ENCODE data around the gene ELOF1. TPM values are rescaled to one million over a fixed set of nuclear protein-coding genes. Genes with fewer than 3 reads are reported as not detected.

The ELOF1 gene
- total RNA-seq, 1 donor from 2014 or later, result 46.0 TPM

DNA sequence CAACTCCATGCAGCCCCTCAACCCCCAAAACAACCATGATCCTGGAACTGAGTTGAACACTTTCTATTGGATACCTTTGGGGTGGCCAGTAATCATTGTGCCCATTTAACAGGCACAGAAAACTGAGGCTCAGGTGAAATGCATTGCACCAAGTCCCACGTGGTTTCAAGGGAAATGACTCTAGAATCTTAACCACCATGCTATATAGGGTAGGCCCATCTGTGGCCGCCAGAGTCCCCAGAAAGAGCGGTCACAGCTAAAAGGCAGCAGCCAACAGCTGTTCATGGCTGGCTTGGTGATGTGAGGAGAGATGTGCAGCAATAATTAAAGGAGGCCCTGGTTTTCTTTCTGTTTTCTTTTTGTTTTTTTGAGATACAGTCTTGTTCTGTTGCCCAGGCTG, 17.8 kb downstream of the ELOF1 start:
- Mint-ChIP-seq H3K9me3 (no peaks in the 10 kb centered on the region), H3K4me3 (no peak overlapping the region), H3K4me1 (peaks cover 16% of the 10 kb centered on the region), H3K27me3 (ENCODE audit: low read depth) (no peaks in the 10 kb centered on the region), H3K36me3 (no peaks in the 10 kb centered on the region), H3K27ac (no peak overlapping the region)
- TF ChIP-seq, protein P1, sequence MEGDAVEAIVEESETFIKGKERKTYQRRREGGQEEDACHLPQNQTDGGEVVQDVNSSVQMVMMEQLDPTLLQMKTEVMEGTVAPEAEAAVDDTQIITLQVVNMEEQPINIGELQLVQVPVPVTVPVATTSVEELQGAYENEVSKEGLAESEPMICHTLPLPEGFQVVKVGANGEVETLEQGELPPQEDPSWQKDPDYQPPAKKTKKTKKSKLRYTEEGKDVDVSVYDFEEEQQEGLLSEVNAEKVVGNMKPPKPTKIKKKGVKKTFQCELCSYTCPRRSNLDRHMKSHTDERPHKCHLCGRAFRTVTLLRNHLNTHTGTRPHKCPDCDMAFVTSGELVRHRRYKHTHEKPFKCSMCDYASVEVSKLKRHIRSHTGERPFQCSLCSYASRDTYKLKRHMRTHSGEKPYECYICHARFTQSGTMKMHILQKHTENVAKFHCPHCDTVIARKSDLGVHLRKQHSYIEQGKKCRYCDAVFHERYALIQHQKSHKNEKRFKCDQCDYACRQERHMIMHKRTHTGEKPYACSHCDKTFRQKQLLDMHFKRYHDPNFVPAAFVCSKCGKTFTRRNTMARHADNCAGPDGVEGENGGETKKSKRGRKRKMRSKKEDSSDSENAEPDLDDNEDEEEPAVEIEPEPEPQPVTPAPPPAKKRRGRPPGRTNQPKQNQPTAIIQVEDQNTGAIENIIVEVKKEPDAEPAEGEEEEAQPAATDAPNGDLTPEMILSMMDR (IDR thresholded peaks at IDR 0.05; ENCODE audit: unreplicated experiment), result no peak
- DNase-seq (ENCODE audit: low spot score in 2 of 2, unreplicated experiment in 2 of 2), result no peak

DNA sequence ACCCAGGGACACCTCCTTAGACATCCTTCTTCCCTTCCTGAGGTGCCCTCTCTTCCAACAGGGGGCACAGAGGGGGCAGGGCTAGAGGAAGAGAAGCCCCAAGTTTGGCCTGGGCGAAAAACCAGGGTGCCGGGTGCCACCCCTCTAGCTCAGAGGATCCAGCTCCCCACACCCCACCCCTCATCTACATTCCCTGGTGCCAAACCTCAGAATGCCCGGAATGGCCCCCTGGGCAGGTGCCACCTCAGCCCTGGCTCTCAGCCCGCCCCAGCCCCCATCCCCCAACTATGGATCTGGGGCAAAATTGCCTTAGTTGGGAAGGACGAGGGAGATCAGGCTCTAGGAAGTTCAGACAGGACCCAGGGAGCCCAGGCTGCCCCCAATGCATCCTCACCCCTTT, 18.4 kb downstream of the ELOF1 start:
- H3K27me3 Mint-ChIP-seq (ENCODE audit: low read depth), result no peaks in the 10 kb centered on the region
- no peaks in the 10 kb centered on the region for H3K9me3 Mint-ChIP-seq
- H3K27ac Mint-ChIP-seq, result peak overlapping the region; percentile 81
- H3K36me3 Mint-ChIP-seq, result no peaks in the 10 kb centered on the region
- no peak for DNase-seq (ENCODE audit: low spot score in 2 of 2, unreplicated experiment in 2 of 2)
- no peak overlapping the region for H3K4me3 Mint-ChIP-seq
- TF ChIP-seq, protein P1 (IDR thresholded peaks at IDR 0.05; ENCODE audit: unreplicated experiment), result no peak
- peaks cover 17% of the 10 kb centered on the region for H3K4me1 Mint-ChIP-seq

DNA sequence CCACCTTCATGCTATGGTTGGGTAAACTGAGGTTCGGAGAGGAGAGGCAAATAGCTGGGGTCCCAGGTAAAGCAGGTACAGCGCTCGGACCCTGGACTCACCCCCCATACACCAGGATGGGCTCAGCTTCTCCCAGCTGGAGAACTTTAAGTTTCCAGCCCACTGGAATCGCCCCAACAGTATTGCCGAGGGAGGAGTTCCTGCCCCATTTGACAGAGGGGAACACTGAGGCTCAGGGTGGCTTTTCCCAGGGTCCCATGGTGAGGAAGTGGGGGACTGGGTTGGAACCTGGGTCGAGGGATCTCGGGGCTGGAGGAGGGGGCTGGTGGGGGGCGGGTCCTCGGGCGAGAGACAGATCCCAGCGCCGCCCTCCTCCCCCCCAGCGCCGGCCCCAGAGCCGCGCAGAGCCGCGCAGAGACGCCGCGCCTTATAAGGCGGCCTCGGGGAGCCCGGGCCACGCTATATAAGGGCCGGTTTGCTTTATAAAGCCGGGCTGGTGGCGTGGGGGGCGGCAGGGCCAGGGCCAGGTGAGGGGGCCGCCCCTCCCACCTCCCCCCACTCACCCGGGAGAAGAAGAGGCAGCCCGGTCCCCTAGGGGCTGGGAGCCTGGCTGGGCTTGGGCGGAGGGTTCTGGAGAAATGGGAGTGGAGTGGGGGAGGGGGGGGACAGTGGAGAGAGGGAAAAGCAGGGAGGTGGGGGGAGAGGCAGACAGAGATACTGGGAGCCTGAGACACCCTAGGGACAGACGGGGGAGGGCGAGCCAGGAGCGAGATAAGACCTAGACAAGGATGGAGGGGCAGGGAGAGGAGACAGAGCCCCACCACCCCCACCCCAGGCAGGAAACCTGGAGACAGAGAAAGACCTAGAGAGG, 19.3 kb downstream of the ELOF1 start:
- Mint-ChIP-seq H3K4me3 (peak overlapping the region; percentile 60), H3K9me3 (no peaks in the 10 kb centered on the region), H3K36me3 (no peaks in the 10 kb centered on the region), H3K27me3 (ENCODE audit: low read depth) (no peaks in the 10 kb centered on the region), H3K27ac (peak overlapping the region; percentile 90), H3K4me1 (peaks cover 21% of the 10 kb centered on the region)
- TF ChIP-seq, protein P1 (IDR thresholded peaks at IDR 0.05; ENCODE audit: unreplicated experiment), result no peak
- peak in 1 of 2 experiments; percentile 51 for DNase-seq (ENCODE audit: low spot score in 2 of 2, unreplicated experiment in 2 of 2)

DNA sequence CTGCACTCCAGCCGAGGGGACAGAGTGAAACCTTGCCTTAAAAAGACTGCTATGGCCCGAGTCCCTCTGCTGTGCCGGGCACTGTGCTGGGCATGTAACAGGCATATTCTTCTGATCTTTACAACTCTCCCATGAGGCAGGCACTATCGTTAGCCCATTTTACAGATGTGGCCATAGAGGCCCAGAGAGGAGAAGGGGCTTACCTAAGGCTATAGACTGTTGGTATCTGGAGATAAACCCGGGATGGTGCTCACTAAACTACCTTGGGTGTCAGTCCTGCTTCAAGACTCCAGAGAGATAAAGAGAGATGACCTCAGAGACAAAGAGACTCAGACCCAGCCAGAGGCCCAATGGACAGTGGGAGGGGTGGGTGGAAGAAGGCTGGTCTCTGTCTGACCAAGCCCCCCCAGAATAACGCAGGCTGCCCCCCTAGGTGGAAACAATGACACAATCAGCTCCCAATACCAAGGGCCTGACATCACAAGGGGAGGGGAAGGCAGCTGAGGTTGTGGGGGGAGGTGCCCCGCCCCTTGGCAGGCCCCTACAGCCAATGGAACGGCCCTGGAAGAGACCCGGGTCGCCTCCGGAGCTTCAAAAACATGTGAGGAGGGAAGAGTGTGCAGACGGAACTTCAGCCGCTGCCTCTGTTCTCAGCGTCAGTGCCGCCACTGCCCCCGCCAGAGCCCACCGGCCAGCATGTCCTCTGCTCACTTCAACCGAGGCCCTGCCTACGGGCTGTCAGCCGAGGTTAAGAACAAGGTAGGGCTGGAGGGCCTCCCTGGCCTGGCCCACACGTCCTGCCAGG, 20.6 kb downstream of the ELOF1 start, which contains the start of gene CNN1:
CNN1 (plus strand) TSS at position 620 of the 805 bp plus-strand sequence; CDS start at position 697, 77 bp downstream.
- H3K4me1 Mint-ChIP-seq, result peaks cover 21% of the 10 kb centered on the region
- peak within 1 kb of the TSS; percentile 90 for H3K27ac Mint-ChIP-seq
- H3K4me3 Mint-ChIP-seq, result peak within 1 kb of the TSS; percentile 57
- no peaks in the 10 kb centered on the region for H3K27me3 Mint-ChIP-seq (ENCODE audit: low read depth)
- peak; percentile 50 to 68 for DNase-seq (ENCODE audit: low spot score in 2 of 2, unreplicated experiment in 2 of 2)
- no peaks in the 10 kb centered on the region for H3K36me3 Mint-ChIP-seq
- TF ChIP-seq, protein P1 (IDR thresholded peaks at IDR 0.05; ENCODE audit: unreplicated experiment), result no peak
- H3K9me3 Mint-ChIP-seq, result no peaks in the 10 kb centered on the region

DNA sequence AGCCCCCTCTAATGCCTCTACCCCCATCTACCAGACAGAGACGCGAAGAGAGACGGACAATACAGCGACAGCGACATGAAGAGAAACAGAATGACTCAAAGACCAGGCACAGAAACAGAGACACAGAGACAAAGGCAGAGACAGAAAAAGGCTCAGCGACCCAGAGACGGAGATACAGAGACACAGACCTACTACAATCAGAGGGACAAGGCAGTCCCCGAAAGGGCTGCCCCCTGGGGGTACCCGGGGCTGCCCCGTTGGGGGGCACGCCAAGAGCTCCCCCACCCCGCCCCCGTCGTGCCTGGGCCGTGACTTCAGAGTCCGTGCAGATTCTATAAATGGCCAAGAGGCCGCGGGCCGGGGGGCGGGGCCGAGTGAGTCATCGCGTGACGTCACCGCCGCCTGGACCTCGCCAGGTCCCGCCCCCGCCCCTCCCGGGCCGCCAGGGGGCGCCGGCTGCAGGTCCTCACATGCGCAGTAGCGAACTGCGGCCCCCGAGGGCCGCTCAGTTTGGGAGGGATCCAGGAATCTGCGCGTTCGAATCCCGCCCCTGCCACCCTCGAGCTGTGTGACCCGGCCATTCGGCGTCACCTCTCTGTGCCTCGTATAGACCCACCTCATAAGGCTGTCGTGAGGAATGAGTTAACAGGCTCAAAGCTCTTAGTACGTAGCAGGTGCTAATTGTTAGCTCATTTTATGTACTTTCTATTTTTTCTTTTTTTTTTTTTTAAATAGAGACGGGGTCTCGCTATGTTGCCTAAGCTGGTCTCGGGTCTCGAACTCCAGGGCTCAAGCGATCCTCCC, 23.0 kb downstream of the ELOF1 start:
- TF ChIP-seq, protein P1 (IDR thresholded peaks at IDR 0.05; ENCODE audit: unreplicated experiment), result peak; percentile 93
- Mint-ChIP-seq H3K27me3 (ENCODE audit: low read depth) (no peaks in the 10 kb centered on the region), H3K4me1 (peaks cover 21% of the 10 kb centered on the region), H3K27ac (peak overlapping the region; percentile 93), H3K9me3 (no peaks in the 10 kb centered on the region), H3K36me3 (no peaks in the 10 kb centered on the region), H3K4me3 (peak overlapping the region; percentile 67)
- peak; percentile 87 to 94 for DNase-seq (ENCODE audit: low spot score in 2 of 2, unreplicated experiment in 2 of 2)

Data from mesothelial cell of epicardium (in vitro differentiated cells).